IMR-90 (cell line): ENCODE measurements around the gene SPAG5. TPM values are rescaled to one million over a fixed set of nuclear protein-coding genes. Genes with fewer than 3 reads are reported as not detected.

Experiments
- ATAC-seq: fragments of 200-7000 bp; cut with Tn5 transposase; 2 replicates; pipeline ENCODE4 v1.9.1; 2020; ENCODE audit warnings: low read depth, mild to moderate bottlenecking, moderate library complexity
- BruUV-seq: library from RNA; stranded (reverse); fragments of 400-500 nt; replicated peaks from 2 replicates; lab custom pipeline; 2021; lab: Mats Ljungman, UMichigan
- CTCF ChIA-PET: fragments of 300-600 bp; formaldehyde crosslinking; extraction: SDS; loops from one replicate; lab custom pipeline; 2021; ENCODE audit warnings: antibody characterized with exemption; lab: Yijun Ruan, JAX
- POLR2A ChIA-PET: fragments of 300-600 bp; sonication (Branson Sonifier 250); formaldehyde crosslinking; loops from one replicate; lab custom pipeline; 2022; ENCODE audit warnings: antibody characterized with exemption; ENCODE audit not compliant: unreplicated experiment; lab: Charles Lee
- DNase-seq: peaks from one replicate; pipeline ENCODE4 v3.0.0; 2013
- H2AFZ ChIP-seq: replicated peaks from 2 replicates; pipeline ENCODE3; 2013; ENCODE audit warnings: low read length, mild to moderate bottlenecking; ENCODE audit not compliant: poor library complexity
- H2AK5ac ChIP-seq: 2 replicates; pipeline ENCODE4 v1.6.1; 2013; ENCODE audit warnings: low read depth, low read length, inconsistent platforms
- H2AK9ac ChIP-seq: replicated peaks from 2 replicates; pipeline ENCODE3; 2013; ENCODE audit warnings: mild to moderate bottlenecking, low read depth, low read length, moderate library complexity; ENCODE audit not compliant: poor library complexity
- H2BK120ac ChIP-seq: 2 replicates; pipeline ENCODE4 v1.6.1; 2013; ENCODE audit warnings: low read depth, low read length, inconsistent platforms
- H2BK15ac ChIP-seq: 3 replicates; pipeline ENCODE4 v1.6.1; 2013; ENCODE audit warnings: low read depth, low read length, inconsistent platforms
- H2BK20ac ChIP-seq: 2 replicates; pipeline ENCODE4 v1.6.1; 2013; ENCODE audit warnings: low read depth, mild to moderate bottlenecking, inconsistent platforms, low read length, moderate library complexity
- H2BK5ac ChIP-seq: 2 replicates; pipeline ENCODE4 v1.6.1; 2013; ENCODE audit warnings: mild to moderate bottlenecking, low read depth, low read length, inconsistent platforms; ENCODE audit not compliant: poor library complexity, severe bottlenecking
- H3K14ac ChIP-seq: replicated peaks from 2 replicates; pipeline ENCODE4 v1.6.1; 2013; ENCODE audit warnings: low read depth, low read length, inconsistent platforms
- H3K18ac ChIP-seq: 2 replicates; pipeline ENCODE4 v1.6.1; 2013; ENCODE audit warnings: low read depth, low read length, control low read depth
- H3K23ac ChIP-seq: 2 replicates; pipeline ENCODE4 v1.6.1; 2013; ENCODE audit warnings: low read depth, low read length, inconsistent platforms
- H3K27ac ChIP-seq: 2 replicates; pipeline ENCODE4 v1.5.1; 2013; ENCODE audit warnings: mild to moderate bottlenecking, control low read depth, low read length; ENCODE audit not compliant: insufficient read depth
- H3K27me3 ChIP-seq: 2 replicates; pipeline ENCODE4 v1.6.1; 2013; ENCODE audit warnings: low read length; ENCODE audit not compliant: control insufficient read depth, insufficient read depth
- H3K36me3 ChIP-seq: 2 replicates; pipeline ENCODE4 v1.6.1; 2013; ENCODE audit warnings: low read length, mixed read lengths; ENCODE audit not compliant: control insufficient read depth, insufficient read depth
- H3K4ac ChIP-seq: 2 replicates; pipeline ENCODE4 v1.6.1; 2013; ENCODE audit warnings: low read depth, low read length, inconsistent platforms
- H3K4me1 ChIP-seq: 2 replicates; pipeline ENCODE4 v1.6.1; 2013; ENCODE audit warnings: low read length, mixed read lengths; ENCODE audit not compliant: control insufficient read depth, insufficient read depth
- H3K4me2 ChIP-seq: 2 replicates; pipeline ENCODE4 v1.6.1; 2013; ENCODE audit warnings: low read depth, mild to moderate bottlenecking, control low read depth, low read length, moderate library complexity
- H3K4me3 ChIP-seq: 2 replicates; pipeline ENCODE4 v1.5.1; 2013; ENCODE audit warnings: low read depth, mild to moderate bottlenecking, control low read depth, low read length, moderate library complexity; ENCODE audit not compliant: insufficient read depth
- H3K56ac ChIP-seq: 2 replicates; pipeline ENCODE4 v1.6.1; 2013; ENCODE audit warnings: low read length, inconsistent platforms; ENCODE audit not compliant: insufficient read depth; ENCODE audit errors: extremely low read depth
- H3K79me1 ChIP-seq, 2 experiments: 2 replicates each; pipeline ENCODE4 v1.6.1; 2013; ENCODE audit warnings: low read length in 2 of 2, inconsistent platforms in 1 of 2, low read depth in 1 of 2
- H3K9ac ChIP-seq: 2 replicates; pipeline ENCODE4 v1.6.1; 2013; ENCODE audit warnings: low read depth, low read length, control low read depth
- H3K9me1 ChIP-seq: 2 replicates; pipeline ENCODE4 v1.6.1; 2013; ENCODE audit warnings: low read length, inconsistent platforms; ENCODE audit not compliant: insufficient read depth
- H3K9me3 ChIP-seq: 2 replicates; pipeline ENCODE4 v1.6.1; 2013; ENCODE audit warnings: low read length; ENCODE audit not compliant: control insufficient read depth, insufficient read depth
- H4K20me1 ChIP-seq: 2 replicates; pipeline ENCODE4 v1.6.1; 2013; ENCODE audit warnings: low read length, inconsistent platforms; ENCODE audit not compliant: insufficient read depth
- H4K5ac ChIP-seq: 2 replicates; pipeline ENCODE4 v1.6.1; 2013; ENCODE audit warnings: mild to moderate bottlenecking, low read depth, low read length, control low read depth
- H4K8ac ChIP-seq, 2 experiments: 2 replicates each; pipeline ENCODE4 v1.6.1; 2013; ENCODE audit warnings: low read depth in 2 of 2, low read length in 2 of 2, control low read depth in 1 of 2, inconsistent platforms in 1 of 2
- H4K91ac ChIP-seq: 2 replicates; pipeline ENCODE4 v1.6.1; 2013; ENCODE audit warnings: low read depth, low read length, inconsistent platforms; ENCODE audit not compliant: insufficient read depth
- BHLHE40 ChIP-seq: fragments of 150-350 bp; IDR thresholded peaks from 2 replicates; pipeline ENCODE4 v1.6.1; 2016; ENCODE audit warnings: mild to moderate bottlenecking, low read depth, low read length
- CHD1 ChIP-seq: IDR thresholded peaks from 2 replicates; pipeline ENCODE4 v1.6.1; 2012; ENCODE audit warnings: low read depth, low read length, improper control_type of control experiment
- CTCF ChIP-seq: conservative IDR thresholded peaks from 2 replicates; pipeline ENCODE4 v1.5.1; 2012; ENCODE audit warnings: mild to moderate bottlenecking, low read depth, low read length, improper control_type of control experiment
- MAFK ChIP-seq: IDR thresholded peaks from 2 replicates; pipeline ENCODE4 v1.6.1; 2012; ENCODE audit warnings: low read depth, low read length, improper control_type of control experiment
- MAZ ChIP-seq: IDR thresholded peaks from 2 replicates; pipeline ENCODE4 v1.6.1; 2012; ENCODE audit warnings: low read depth, mild to moderate bottlenecking, low read length, improper control_type of control experiment, moderate library complexity, borderline replicate concordance
- MXI1 ChIP-seq: IDR thresholded peaks from 2 replicates; pipeline ENCODE4 v1.6.1; 2012; ENCODE audit warnings: low read depth, mild to moderate bottlenecking, low read length, moderate library complexity, borderline replicate concordance
- POLR2A ChIP-seq: IDR thresholded peaks from 2 replicates; pipeline ENCODE4 v1.6.1; 2012; ENCODE audit warnings: mild to moderate bottlenecking, low read depth, low read length
- RAD21 ChIP-seq: IDR thresholded peaks from 2 replicates; pipeline ENCODE4 v1.6.1; 2012; ENCODE audit warnings: low read length, improper control_type of control experiment
- RCOR1 ChIP-seq: IDR thresholded peaks from 2 replicates; pipeline ENCODE4 v1.6.1; 2012; ENCODE audit warnings: mild to moderate bottlenecking, low read length, improper control_type of control experiment; ENCODE audit not compliant: insufficient replicate concordance
- RFX5 ChIP-seq: IDR thresholded peaks from 2 replicates; pipeline ENCODE4 v1.8.0; 2012; ENCODE audit warnings: low read depth, mild to moderate bottlenecking, low read length, moderate library complexity
- WGBS, 2 experiments: methylation state at CpG; one replicate each; pipeline versions ENCODE4 v1.1.5 to v1.1.7; 2013; ENCODE audit warnings: missing lambda C conversion rate in 2 of 2; ENCODE audit not compliant: insufficient read length in 1 of 2; ENCODE audit errors: extremely low coverage in 2 of 2; 5-methylcytosine and 5-hydroxymethylcytosine counted together
- dilution Hi-C: fragments of 300-500 bp; cut with HindIII; formaldehyde crosslinking; loops from one replicate; pipeline ENCODE4 v1.14.3; 2018; ENCODE audit warnings: low sequenced_read_pairs; ENCODE audit not compliant: unreplicated experiment
- in situ Hi-C: fragments of 300-500 bp; cut with MboI; formaldehyde crosslinking; loops from 3 replicates; pipeline ENCODE4 v1.14.3; 2019; ENCODE audit warnings: low sequenced_read_pairs, inconsistent platforms, mixed read lengths
- intact Hi-C: fragments of 100-400 bp; cut with micrococcal nuclease; formaldehyde crosslinking; loops from 2 replicates; pipeline ENCODE4 v1.10.0; 2022
- polyA plus RNA-seq, 3 experiments: library from polyadenylated mRNA; depleted of rRNA; stranded (reverse); fragments of >200 nt; gene quantifications; 2 replicates each; pipeline ENCODE4 v1.2.3, GENCODE V29; 2012; ENCODE audit warnings: low replicate concordance in 1 of 3
- total RNA-seq: library from RNA; depleted of rRNA; stranded (reverse); fragments of >200 nt; gene quantifications from 2 replicates; pipeline ENCODE4 v1.2.3, GENCODE V29; 2012

The SPAG5 gene
- total and polyA plus RNA-seq, 2 of the 4 experiments (the other 2 are of a cell fraction) = 40.3 to 60.8 TPM

DNA sequence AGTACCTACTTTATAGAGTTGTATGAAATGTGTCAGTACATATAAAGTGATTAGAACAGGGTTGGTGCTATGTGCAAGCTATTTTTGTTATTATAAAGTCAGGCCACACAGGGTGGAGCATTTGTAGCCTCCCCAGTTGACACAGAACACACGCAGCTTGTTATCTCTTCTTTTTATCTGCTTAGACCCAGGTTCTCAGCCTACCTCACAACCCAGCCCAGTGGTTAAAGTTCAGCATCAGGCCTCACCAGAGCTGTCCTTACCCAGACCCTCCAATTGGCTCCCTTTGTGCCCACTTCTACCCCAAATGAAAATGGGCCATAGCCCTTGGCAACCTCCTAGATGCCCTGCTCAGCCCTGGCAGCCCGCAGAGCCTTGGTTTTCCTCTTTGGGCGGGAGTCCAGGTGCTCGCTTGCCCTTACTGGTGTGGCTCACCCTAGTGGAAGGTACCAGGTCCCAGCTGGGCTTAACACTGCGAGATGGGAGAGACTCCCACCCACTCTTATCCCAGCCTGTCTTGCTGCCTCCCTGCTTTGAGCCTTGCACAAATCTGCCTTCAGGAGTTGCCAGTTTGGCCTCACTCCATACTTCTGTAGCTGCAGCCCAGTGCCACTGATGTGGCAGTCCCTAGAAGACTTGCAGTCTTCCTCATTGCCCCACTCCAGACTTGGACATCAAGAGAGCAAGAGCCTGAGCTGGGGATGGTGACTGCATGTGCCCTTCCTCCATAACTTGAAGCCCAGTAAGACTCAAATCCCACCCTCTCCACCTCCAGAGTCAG lies 26.4 kb downstream of the SPAG5 start:
- intact Hi-C loops = no loop called here
- TF ChIP-seq BHLHE40 = no peak
- no peak for TF ChIP-seq CHD1
- TF ChIP-seq MAZ = no peak
- no peak for TF ChIP-seq RAD21
- no peak for TF ChIP-seq CTCF
- no peak for TF ChIP-seq RCOR1
- TF ChIP-seq POLR2A = no peak
- TF ChIP-seq MAFK = no peak
- no peak for TF ChIP-seq RFX5
- no peak for TF ChIP-seq MXI1
- CTCF ChIA-PET = interaction anchor here (1.7 to 1.9 kb wide), 2 partner anchors 19 to 21 kb away, joined by 5 to 6 read pairs; no protein-coding TSS in a partner anchor

More for the DNA sequence above, 26.4 kb downstream of the SPAG5 start:
- Histone ChIP-seq H3K27me3 (no peaks in the 10 kb centered on the region), H2AK5ac (no peak overlapping the region), H3K4ac (no peak overlapping the region), H3K79me1 (peaks cover 20 to 32% of the 10 kb centered on the region in 2 experiments), H3K9ac (no peak overlapping the region), H2BK15ac (no peak overlapping the region), H3K18ac (no peak overlapping the region), H4K91ac (no peak overlapping the region), H4K20me1 (peaks cover 5% of the 10 kb centered on the region; the same call in 1 of the 2 replicates), H3K4me2 (no peak overlapping the region), H3K4me1 (peaks cover 6% of the 10 kb centered on the region; the same call in 1 of the 2 replicates), H3K14ac (no peak overlapping the region), H2AK9ac (peak overlapping the region; percentile 19), H3K56ac (no peak overlapping the region), H3K4me3 (no peak overlapping the region), H3K23ac (peak overlapping the region; percentile 93; the same call in 1 of the 2 replicates), H2AFZ (no peak overlapping the region), H2BK120ac (no peak overlapping the region), H3K27ac (no peak overlapping the region), H3K36me3 (peaks cover 13% of the 10 kb centered on the region; the same call in 1 of the 2 replicates), H4K5ac (no peak overlapping the region), H3K9me3 (no peaks in the 10 kb centered on the region), H4K8ac (0 out of 4 replicates have a peak overlapping the region, but pooled peaks of 1 of the 2 experiments have one; percentile 10), H3K9me1 (peaks cover 11% of the 10 kb centered on the region), H2BK5ac (no peak overlapping the region), H2BK20ac (no peak overlapping the region)
- in situ Hi-C loops (no loop called here), dilution Hi-C loops (no loop called here)
- DNase-seq (no peak), ATAC-seq (no peak)
- POLR2A ChIA-PET = no interaction called here
- BruUV-seq = no TSS peak
- 86% methylated on average over 4 of the region's 5 CpGs; no CpG with 5 or more reads in 1 of the 2 experiments for WGBS, 2 experiments
